DOHH2 (cell line): ENCODE results near the gene P3R3URF.

Experiments used
- H3F3A ChIP-seq: fragments of 200-600 bp; sonication (generic), shearing (Covaris generic); 2 replicates; pipeline ENCODE4 v1.6.0; 2016; ENCODE audit warnings: antibody characterized with exemption, mild to moderate bottlenecking; ENCODE audit not compliant: control insufficient read depth, insufficient read depth
- H3K27ac ChIP-seq: fragments of 200-600 bp; sonication (generic); 2 replicates; pipeline ENCODE4 v1.5.1; 2014; ENCODE audit warnings: low read depth, mild to moderate bottlenecking, low read length, moderate library complexity
- H3K27me3 ChIP-seq: fragments of 200-600 bp; sonication (generic); 2 replicates; pipeline ENCODE4 v1.6.1; 2014; ENCODE audit warnings: mild to moderate bottlenecking, low read length, mixed read lengths; ENCODE audit not compliant: control insufficient read depth
- H3K36me3 ChIP-seq: fragments of 200-600 bp; sonication (generic); 2 replicates; pipeline ENCODE4 v1.6.1; 2014; ENCODE audit warnings: mild to moderate bottlenecking, low read length, moderate library complexity, mixed read lengths; ENCODE audit not compliant: control insufficient read depth
- H3K4me1 ChIP-seq: fragments of 200-600 bp; sonication (generic); 2 replicates; pipeline ENCODE4 v1.6.1; 2014; ENCODE audit warnings: mild to moderate bottlenecking, low read length, mixed read lengths; ENCODE audit not compliant: control insufficient read depth
- H3K4me2 ChIP-seq: fragments of 200-600 bp; sonication (generic); 2 replicates; pipeline ENCODE4 v1.6.0; 2014; ENCODE audit warnings: mild to moderate bottlenecking, low read length, moderate library complexity
- H3K4me3 ChIP-seq: fragments of 200-600 bp; sonication (generic); 2 replicates; pipeline ENCODE4 v1.5.1; 2014; ENCODE audit warnings: mild to moderate bottlenecking, low read length, mixed read lengths
- H3K79me2 ChIP-seq: fragments of 200-600 bp; sonication (generic); 2 replicates; pipeline ENCODE4 v1.6.1; 2014; ENCODE audit warnings: mild to moderate bottlenecking, low read length, mixed read lengths; ENCODE audit not compliant: control insufficient read depth
- H3K9me2 ChIP-seq: fragments of 200-600 bp; sonication (generic); replicated peaks from 2 replicates; pipeline ENCODE4 v1.6.1; 2014; ENCODE audit warnings: mild to moderate bottlenecking, low read length, mixed read lengths; ENCODE audit not compliant: control insufficient read depth
- H3K9me3 ChIP-seq: fragments of 200-600 bp; sonication (generic); 2 replicates; pipeline ENCODE4 v1.6.1; 2014; ENCODE audit warnings: antibody characterized with exemption, low read length, mixed read lengths; ENCODE audit not compliant: control insufficient read depth, insufficient read depth
- H4K20me1 ChIP-seq: fragments of 200-600 bp; sonication (generic); 2 replicates; pipeline ENCODE4 v1.6.0; 2014; ENCODE audit warnings: low read depth, mild to moderate bottlenecking, antibody characterized with exemption, low read length, moderate library complexity; ENCODE audit not compliant: control insufficient read depth, insufficient read depth
- EZH2phosphoT487 ChIP-seq: fragments of 200-600 bp; sonication (generic); IDR thresholded peaks from 2 replicates; pipeline ENCODE4 v1.6.1; 2017; ENCODE audit warnings: borderline replicate concordance, mild to moderate bottlenecking, antibody characterized with exemption, low read length, moderate library complexity, mixed read lengths
- TF ChIP-seq, protein P1 (sequence below): fragments of 200-600 bp; sonication (generic); IDR thresholded peaks from one replicate; pipeline ENCODE4 v1.5.1; 2014; ENCODE audit warnings: antibody characterized with exemption, mild to moderate bottlenecking, low read depth, low read length; ENCODE audit not compliant: poor library complexity, severe bottlenecking

Gene P3R3URF

DNA sequence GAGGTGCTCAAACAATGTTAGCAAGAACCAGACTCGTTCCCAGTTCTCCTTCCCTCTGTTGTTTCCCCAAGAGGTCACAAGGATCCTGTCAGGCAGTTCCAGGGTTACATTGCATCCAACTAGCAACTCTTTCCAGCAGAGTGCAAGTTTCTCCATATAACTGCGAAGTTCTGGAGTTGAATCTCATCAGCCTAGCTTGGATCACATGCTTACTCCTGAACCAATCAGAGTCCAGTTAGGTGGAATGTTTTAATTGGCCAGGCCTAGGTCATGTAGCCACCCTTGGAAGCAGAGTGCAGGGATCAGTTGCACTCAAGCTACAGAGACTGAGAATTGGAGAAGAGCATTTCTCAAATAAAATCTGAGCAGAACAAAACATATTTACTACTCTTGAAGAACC, 28.0 kb downstream of the P3R3URF start:
- Histone ChIP-seq H3K27me3 (no peaks in the 10 kb centered on the region), H3K27ac (no peak overlapping the region), H3K9me3 (no peaks in the 10 kb centered on the region), H3K79me2 (no peaks in the 10 kb centered on the region), H3K4me1 (no peaks in the 10 kb centered on the region), H3K4me3 (no peak overlapping the region), H3K4me2 (no peak overlapping the region), H4K20me1 (no peaks in the 10 kb centered on the region), H3K36me3 (no peaks in the 10 kb centered on the region), H3K9me2 (no peaks in the 10 kb centered on the region), H3F3A (no peaks in the 10 kb centered on the region)
- TF ChIP-seq EZH2phosphoT487, result no peak
- TF ChIP-seq, protein P1, sequence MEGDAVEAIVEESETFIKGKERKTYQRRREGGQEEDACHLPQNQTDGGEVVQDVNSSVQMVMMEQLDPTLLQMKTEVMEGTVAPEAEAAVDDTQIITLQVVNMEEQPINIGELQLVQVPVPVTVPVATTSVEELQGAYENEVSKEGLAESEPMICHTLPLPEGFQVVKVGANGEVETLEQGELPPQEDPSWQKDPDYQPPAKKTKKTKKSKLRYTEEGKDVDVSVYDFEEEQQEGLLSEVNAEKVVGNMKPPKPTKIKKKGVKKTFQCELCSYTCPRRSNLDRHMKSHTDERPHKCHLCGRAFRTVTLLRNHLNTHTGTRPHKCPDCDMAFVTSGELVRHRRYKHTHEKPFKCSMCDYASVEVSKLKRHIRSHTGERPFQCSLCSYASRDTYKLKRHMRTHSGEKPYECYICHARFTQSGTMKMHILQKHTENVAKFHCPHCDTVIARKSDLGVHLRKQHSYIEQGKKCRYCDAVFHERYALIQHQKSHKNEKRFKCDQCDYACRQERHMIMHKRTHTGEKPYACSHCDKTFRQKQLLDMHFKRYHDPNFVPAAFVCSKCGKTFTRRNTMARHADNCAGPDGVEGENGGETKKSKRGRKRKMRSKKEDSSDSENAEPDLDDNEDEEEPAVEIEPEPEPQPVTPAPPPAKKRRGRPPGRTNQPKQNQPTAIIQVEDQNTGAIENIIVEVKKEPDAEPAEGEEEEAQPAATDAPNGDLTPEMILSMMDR, result no peak

- Histone ChIP-seq H3K27ac (no peak overlapping the region), H3K27me3 (peaks cover 2% of the 10 kb centered on the region; the same call in 1 of the 2 replicates), H3K9me2 (no peaks in the 10 kb centered on the region), H3K4me1 (peaks cover 11% of the 10 kb centered on the region), H4K20me1 (no peaks in the 10 kb centered on the region), H3K4me2 (no peak overlapping the region), H3F3A (no peaks in the 10 kb centered on the region; the same call in 1 of the 2 replicates), H3K4me3 (no peak overlapping the region), H3K36me3 (no peaks in the 10 kb centered on the region), H3K79me2 (no peaks in the 10 kb centered on the region), H3K9me3 (no peaks in the 10 kb centered on the region)
- no peak for TF ChIP-seq EZH2phosphoT487
- TF ChIP-seq, protein P1, result no peak
Measured at GRCh38 chr1:46137916-46138315, 38.4 kb downstream of the P3R3URF start.

- H3K4me3 ChIP-seq, result no peak overlapping the region
- H4K20me1 ChIP-seq, result no peaks in the 10 kb centered on the region
- TF ChIP-seq EZH2phosphoT487, result no peak
- TF ChIP-seq, protein P1, result no peak
- no peaks in the 10 kb centered on the region for H3K36me3 ChIP-seq
- H3K79me2 ChIP-seq, result no peaks in the 10 kb centered on the region
- H3K27me3 ChIP-seq, result peaks cover 2% of the 10 kb centered on the region; the same call in 1 of the 2 replicates
- no peaks in the 10 kb centered on the region; the same call in 1 of the 2 replicates for H3F3A ChIP-seq
- H3K9me2 ChIP-seq, result no peaks in the 10 kb centered on the region
- H3K27ac ChIP-seq, result no peak overlapping the region
- no peaks in the 10 kb centered on the region for H3K9me3 ChIP-seq
- no peak overlapping the region for H3K4me2 ChIP-seq
- peaks cover 11% of the 10 kb centered on the region for H3K4me1 ChIP-seq
Measured at GRCh38 chr1:46136711-46137110, 39.6 kb downstream of the P3R3URF start.
